BLaER1 treated with 17β-estradiol and CSF1 and Interleukin-3, amounts not matched to agents 10 nM and 100 nM (cell line): ENCODE measurements around the gene OPA3.
A peak's percentile ranks its signal among the peaks of the same experiment; 100 is the strongest.

Experiments
- H3K27ac ChIP-seq, 11 experiments: shearing (Covaris generic); formaldehyde crosslinking; 2 replicates each; pipeline ENCODE4 v1.8.1; 2022
- H3K27me3 ChIP-seq, 11 experiments: shearing (Covaris generic); formaldehyde crosslinking; 2 replicates each; pipeline ENCODE4 v1.8.1; 2022
- H3K36me3 ChIP-seq, 11 experiments: shearing (Covaris generic); formaldehyde crosslinking; 2 replicates each; pipeline ENCODE4 v1.8.1; 2022
- H3K4me1 ChIP-seq, 10 experiments: shearing (Covaris generic); formaldehyde crosslinking; 2 replicates each; pipeline ENCODE4 v1.8.1; 2022
- H3K4me2 ChIP-seq, 11 experiments: shearing (Covaris generic); formaldehyde crosslinking; 2 replicates each; pipeline ENCODE4 v1.8.1; 2022
- H3K4me3 ChIP-seq, 10 experiments: shearing (Covaris generic); formaldehyde crosslinking; 2 replicates each; pipeline ENCODE4 v1.8.1; 2022
- H3K9ac ChIP-seq, 11 experiments: shearing (Covaris generic); formaldehyde crosslinking; 2 replicates each; pipeline ENCODE4 v1.8.1; 2022
- H3K9me3 ChIP-seq, 11 experiments: shearing (Covaris generic); formaldehyde crosslinking; replicated peaks in 1 of 11; 2 replicates each; pipeline ENCODE4 v1.8.1; 2022
- H4K20me1 ChIP-seq, 11 experiments: shearing (Covaris generic); formaldehyde crosslinking; 2 replicates each; pipeline ENCODE4 v1.8.1; 2022
- Cebpa-rat ChIP-seq, 11 experiments: shearing (Covaris generic); IDR thresholded peaks; 2 replicates each; pipeline ENCODE4 v1.8.1; 2022

Gene OPA3

DNA sequence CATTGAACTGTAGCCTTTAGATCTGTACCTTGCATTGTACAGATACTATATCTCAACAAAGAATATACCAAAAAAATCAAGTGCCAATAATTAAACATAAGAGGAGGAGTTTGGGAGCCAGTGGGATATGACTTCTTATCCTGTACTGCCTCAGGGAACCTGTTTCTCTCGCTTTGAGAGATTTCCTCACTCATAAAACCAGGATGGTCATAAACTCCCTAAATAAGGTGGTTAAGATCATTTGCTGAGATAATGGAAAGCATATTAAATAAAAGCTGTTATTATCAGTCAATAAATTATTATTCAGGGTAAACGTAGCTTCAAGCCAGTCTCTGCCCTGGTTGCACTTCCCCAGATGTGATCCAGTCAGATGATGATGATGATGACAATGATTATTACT is 17.0 kb downstream of the OPA3 start:
- peaks cover 0 to 72% (median 14%) of the 10 kb centered on the region in 11 experiments; a peak in 11 of 22 replicates for H4K20me1 ChIP-seq
- H3K4me3 ChIP-seq: no peak overlapping the region
- no peak overlapping the region for H3K4me2 ChIP-seq
- no peaks in the 10 kb centered on the region for H3K9me3 ChIP-seq
- no peak for TF ChIP-seq Cebpa-rat (IDR thresholded peaks at IDR 0.05)
- H3K4me1 ChIP-seq: peaks cover 0 to 9% (median 4%) of the 10 kb centered on the region in 10 experiments; a peak in 6 of 20 replicates
- H3K27ac ChIP-seq: no peak overlapping the region
- H3K9ac ChIP-seq: no peak overlapping the region
- no peaks in the 10 kb centered on the region for H3K27me3 ChIP-seq
- H3K36me3 ChIP-seq: peaks cover 0 to 10% (median 0%) of the 10 kb centered on the region in 11 experiments; a peak in 6 of 22 replicates

DNA sequence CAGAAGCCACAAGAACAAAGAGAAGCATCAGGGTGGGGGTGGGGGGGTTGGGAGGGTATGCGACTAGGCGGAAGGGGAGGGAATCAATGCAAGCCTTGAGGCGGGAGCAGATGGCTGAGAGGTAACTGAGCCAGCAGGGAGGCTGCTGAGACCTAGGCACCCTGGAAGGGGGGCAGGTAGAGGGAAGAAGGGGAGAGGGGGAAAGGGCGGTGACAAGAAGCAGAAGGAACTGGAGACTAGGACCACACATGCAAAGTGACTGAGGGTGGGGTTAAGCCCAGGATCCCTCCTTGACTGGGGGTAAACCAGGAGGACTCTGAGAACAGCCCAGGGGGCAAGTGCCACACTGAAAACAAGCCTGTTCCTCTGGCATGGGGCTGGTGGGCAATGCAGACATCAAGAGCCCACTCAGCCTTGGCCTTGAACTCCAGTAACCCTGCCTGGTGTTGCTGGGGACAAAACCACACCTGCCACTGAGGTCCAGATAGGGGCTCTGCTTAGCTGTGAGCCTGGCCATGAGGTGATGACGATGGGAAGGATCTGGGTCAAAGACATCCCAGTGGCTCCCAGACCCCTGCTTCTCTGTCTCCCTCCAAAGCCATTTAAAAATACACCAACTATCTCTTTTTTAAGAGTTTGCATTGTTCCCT is 20.3 kb downstream of the OPA3 start:
- H3K9me3 ChIP-seq: no peaks in the 10 kb centered on the region
- no peak overlapping the region for H3K27ac ChIP-seq
- peaks cover 0 to 10% (median 4%) of the 10 kb centered on the region in 10 experiments; a peak in 6 of 20 replicates for H3K4me1 ChIP-seq
- peak overlapping the region in 2 of 11 experiments; percentile 13 to 16; a peak in 1 of 22 replicates for H3K9ac ChIP-seq
- peaks cover 0 to 6% (median 0%) of the 10 kb centered on the region in 11 experiments; a peak in 1 of 22 replicates for H3K36me3 ChIP-seq
- H3K27me3 ChIP-seq: no peaks in the 10 kb centered on the region
- H3K4me2 ChIP-seq: peak overlapping the region in 1 of 11 experiments; percentile 6; a peak in 2 of 22 replicates
- H4K20me1 ChIP-seq: peaks cover 0 to 75% (median 31%) of the 10 kb centered on the region in 11 experiments; a peak in 14 of 22 replicates
- H3K4me3 ChIP-seq: no peak overlapping the region
- no peak for TF ChIP-seq Cebpa-rat (IDR thresholded peaks at IDR 0.05)

DNA sequence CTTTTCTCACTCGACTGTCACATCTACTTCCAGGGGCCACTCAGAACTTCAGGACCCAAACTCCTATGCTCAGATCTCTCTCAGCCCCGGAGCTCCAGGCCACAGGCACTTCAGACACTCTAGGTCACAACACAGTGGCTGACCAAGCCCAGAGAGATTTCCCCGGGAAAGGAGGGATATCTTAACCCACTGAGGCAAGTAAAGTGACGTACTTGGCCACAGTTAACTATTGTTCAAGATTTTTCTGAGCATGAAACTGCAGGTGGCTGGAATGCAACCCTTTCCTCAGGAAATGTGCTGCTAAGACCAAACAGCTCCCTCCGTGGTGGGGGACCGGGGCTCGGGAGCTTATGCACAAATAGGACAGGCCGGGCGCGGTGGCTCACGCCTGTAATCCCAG is 23.9 kb downstream of the OPA3 start:
- no peak overlapping the region for H3K4me2 ChIP-seq
- no peaks in the 10 kb centered on the region for H3K9me3 ChIP-seq
- H3K4me1 ChIP-seq: peaks cover 0 to 10% (median 4%) of the 10 kb centered on the region in 10 experiments; a peak in 6 of 20 replicates
- no peak overlapping the region for H3K27ac ChIP-seq
- H3K4me3 ChIP-seq: no peak overlapping the region
- H4K20me1 ChIP-seq: peaks cover 0 to 72% (median 38%) of the 10 kb centered on the region in 11 experiments; a peak in 19 of 22 replicates
- no peak for TF ChIP-seq Cebpa-rat (IDR thresholded peaks at IDR 0.05)
- H3K36me3 ChIP-seq: peaks cover 0 to 6% (median 0%) of the 10 kb centered on the region in 11 experiments; a peak in 1 of 22 replicates
- H3K27me3 ChIP-seq: no peaks in the 10 kb centered on the region
- 0 out of 22 replicates have a peak overlapping the region, but pooled peaks of 3 of the 11 experiments have one; percentile 4 to 21 (median 20) for H3K9ac ChIP-seq

DNA sequence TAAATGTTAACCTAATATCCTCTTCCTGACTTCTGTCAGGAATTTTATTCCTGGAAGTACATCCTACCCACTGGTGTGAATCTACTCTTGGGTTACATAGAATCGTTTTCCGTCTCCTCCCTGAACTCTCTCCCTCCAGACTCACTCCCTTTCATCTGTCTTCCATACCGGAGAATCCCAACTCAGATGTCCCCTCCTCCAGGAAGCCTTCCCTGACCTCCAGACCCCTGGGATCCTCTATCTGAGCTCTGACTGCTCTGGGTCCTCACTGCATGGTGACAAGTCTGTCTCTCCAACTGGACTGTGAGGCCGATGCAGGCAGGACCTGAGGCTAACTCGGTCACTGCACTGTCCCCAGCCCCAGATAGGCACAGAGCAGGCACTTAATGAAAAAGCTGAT is 24.6 kb downstream of the OPA3 start:
- Histone ChIP-seq H3K4me2 (no peak overlapping the region), H3K27me3 (no peaks in the 10 kb centered on the region), H3K27ac (no peak overlapping the region), H3K9me3 (no peaks in the 10 kb centered on the region), H3K4me1 (peaks cover 0 to 10% (median 4%) of the 10 kb centered on the region in 10 experiments; a peak in 6 of 20 replicates), H3K9ac (peak overlapping the region in 4 of 11 experiments; percentile 4 to 21 (median 16); a peak in 2 of 22 replicates), H4K20me1 (peaks cover 0 to 71% (median 40%) of the 10 kb centered on the region in 11 experiments; a peak in 19 of 22 replicates), H3K4me3 (no peak overlapping the region), H3K36me3 (peaks cover 0 to 6% (median 0%) of the 10 kb centered on the region in 11 experiments; a peak in 1 of 22 replicates)
- TF ChIP-seq Cebpa-rat (IDR thresholded peaks at IDR 0.05): no peak

DNA sequence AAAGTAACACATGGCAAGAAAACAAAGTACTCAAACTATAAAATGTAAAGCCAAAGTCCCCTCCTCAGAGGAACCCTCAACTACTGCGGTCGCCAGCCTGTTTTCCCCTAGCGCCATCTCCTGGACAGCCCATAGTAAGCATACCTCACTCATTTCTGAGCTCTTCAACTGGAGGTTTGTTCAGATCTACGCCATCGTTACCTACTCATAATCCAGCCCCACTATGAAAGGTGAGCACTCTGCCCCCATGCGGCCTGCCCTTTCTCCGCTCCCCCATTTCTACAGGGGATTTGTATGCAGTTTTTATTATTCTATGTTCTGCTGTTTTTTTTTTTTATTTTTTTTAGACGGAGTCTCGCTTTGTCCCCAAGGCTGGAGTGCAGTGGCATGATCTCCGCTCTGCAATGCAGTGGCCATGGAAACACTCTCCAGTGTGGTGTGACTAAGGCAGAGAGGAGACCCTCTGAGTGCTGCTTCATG is 26.2 kb downstream of the OPA3 start:
- Histone ChIP-seq H3K4me2 (no peak overlapping the region), H3K4me3 (no peak overlapping the region), H3K36me3 (peaks cover 2 to 13% (median 6%) of the 10 kb centered on the region in 11 experiments; a peak in 19 of 22 replicates), H3K27ac (no peak overlapping the region), H3K9me3 (no peaks in the 10 kb centered on the region), H4K20me1 (peaks cover 0 to 77% (median 41%) of the 10 kb centered on the region in 11 experiments; a peak in 19 of 22 replicates), H3K4me1 (peaks cover 0 to 5% (median 0%) of the 10 kb centered on the region in 10 experiments; a peak in 1 of 20 replicates), H3K9ac (no peak overlapping the region), H3K27me3 (no peaks in the 10 kb centered on the region)
- TF ChIP-seq Cebpa-rat (IDR thresholded peaks at IDR 0.05): no peak

DNA sequence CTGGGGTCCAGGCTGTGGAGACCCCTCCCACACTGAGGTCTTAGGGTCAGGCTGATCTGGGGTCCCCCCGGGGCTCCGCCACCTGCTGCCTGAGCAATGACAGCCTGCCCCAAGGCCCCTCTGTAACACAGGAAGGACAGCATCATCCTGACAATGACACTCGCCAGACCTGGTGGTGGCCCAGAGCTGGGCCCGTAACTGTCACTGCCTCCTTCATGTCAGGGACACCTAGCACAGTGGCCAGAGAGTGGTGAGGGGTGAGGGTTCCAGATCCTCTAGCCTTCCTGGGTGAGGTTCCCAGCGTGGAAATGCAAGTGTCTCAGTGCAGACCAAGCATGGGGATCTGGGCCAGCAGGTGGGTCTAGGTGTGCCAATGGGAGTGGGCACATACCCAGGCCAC is 27.8 kb downstream of the OPA3 start:
- Histone ChIP-seq H3K4me1 (no peaks in the 10 kb centered on the region), H3K36me3 (peaks cover 9 to 20% (median 14%) of the 10 kb centered on the region in 11 experiments; a peak in 19 of 22 replicates), H3K9me3 (no peaks in the 10 kb centered on the region), H3K4me2 (no peak overlapping the region), H3K27ac (no peak overlapping the region), H4K20me1 (peaks cover 0 to 78% (median 43%) of the 10 kb centered on the region in 11 experiments; a peak in 19 of 22 replicates), H3K9ac (0 out of 22 replicates have a peak overlapping the region, but pooled peaks of 1 of the 11 experiments have one; percentile 1), H3K4me3 (no peak overlapping the region), H3K27me3 (no peaks in the 10 kb centered on the region)
- no peak for TF ChIP-seq Cebpa-rat (IDR thresholded peaks at IDR 0.05)

DNA sequence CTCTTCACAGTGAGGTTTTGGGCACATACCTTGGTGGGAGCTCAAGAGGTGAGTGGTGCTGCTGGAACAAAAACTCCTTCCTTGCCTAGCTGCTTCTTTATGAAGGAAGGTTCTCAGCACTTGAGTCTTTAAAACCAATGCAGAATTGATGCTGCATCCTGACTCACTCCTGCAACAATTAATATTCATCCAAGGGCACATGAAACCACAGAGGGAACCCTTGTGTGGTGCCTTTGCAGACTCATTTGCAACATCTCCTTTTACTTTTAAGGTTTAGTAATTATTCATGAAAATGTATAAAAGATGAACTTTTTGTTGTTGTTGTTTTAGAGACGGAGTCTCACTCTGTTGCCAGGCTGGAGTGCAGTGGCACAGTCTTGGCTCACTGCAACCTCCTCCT is 30.1 kb downstream of the OPA3 start:
- H4K20me1 ChIP-seq: peaks cover 0 to 86% (median 45%) of the 10 kb centered on the region in 11 experiments; a peak in 18 of 22 replicates
- no peak overlapping the region for H3K27ac ChIP-seq
- no peak for TF ChIP-seq Cebpa-rat (IDR thresholded peaks at IDR 0.05)
- no peak overlapping the region for H3K4me3 ChIP-seq
- H3K36me3 ChIP-seq: peaks cover 9 to 18% (median 14%) of the 10 kb centered on the region in 11 experiments; a peak in 19 of 22 replicates
- H3K4me1 ChIP-seq: peaks cover 0 to under 1% (median 0%) of the 10 kb centered on the region in 10 experiments; a peak in 2 of 20 replicates
- H3K9ac ChIP-seq: no peak overlapping the region
- no peaks in the 10 kb centered on the region for H3K27me3 ChIP-seq
- no peak overlapping the region for H3K4me2 ChIP-seq
- no peaks in the 10 kb centered on the region for H3K9me3 ChIP-seq

DNA sequence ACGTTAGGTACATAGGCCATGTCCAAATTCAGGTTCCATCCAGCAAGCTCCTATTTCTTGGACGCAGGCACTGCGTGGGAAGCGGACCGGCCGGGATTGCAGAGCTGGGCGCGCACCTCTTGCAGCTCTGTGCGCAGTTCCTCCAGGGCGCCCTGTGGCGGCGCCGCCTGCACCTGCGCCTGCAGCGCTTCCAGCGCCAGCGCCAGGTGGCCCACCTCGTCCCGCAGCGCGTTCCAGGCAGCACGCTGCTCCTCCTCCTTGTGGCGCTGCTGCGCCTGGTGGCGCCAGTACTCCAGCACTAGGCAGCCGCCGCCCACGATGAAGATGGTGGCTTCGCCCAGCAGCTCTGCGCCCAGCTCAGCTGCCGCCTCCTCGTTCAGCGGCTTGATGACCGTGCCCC is 31.1 kb downstream of the OPA3 start:
- Histone ChIP-seq H3K9ac (no peak overlapping the region), H3K9me3 (no peaks in the 10 kb centered on the region), H3K4me1 (peaks cover 0 to 8% (median 0%) of the 10 kb centered on the region in 10 experiments; a peak in 3 of 20 replicates), H3K4me2 (no peak overlapping the region), H3K27me3 (no peaks in the 10 kb centered on the region), H3K27ac (no peak overlapping the region), H3K36me3 (peaks cover 9 to 18% (median 14%) of the 10 kb centered on the region in 11 experiments; a peak in 19 of 22 replicates), H4K20me1 (peaks cover 0 to 81% (median 43%) of the 10 kb centered on the region in 11 experiments; a peak in 18 of 22 replicates), H3K4me3 (no peak overlapping the region)
- no peak for TF ChIP-seq Cebpa-rat (IDR thresholded peaks at IDR 0.05)
